IMR-90 (cell line): ENCODE results near the gene RLF. TPM values are rescaled to one million over a fixed set of nuclear protein-coding genes. Genes with fewer than 3 reads are reported as not detected.

Source experiments
- ATAC-seq: fragments of 200-7000 bp; cut with Tn5 transposase; 2 replicates; pipeline ENCODE4 v1.9.1; 2020; ENCODE audit warnings: low read depth, mild to moderate bottlenecking, moderate library complexity
- BruUV-seq: library from RNA; stranded (reverse); fragments of 400-500 nt; replicated peaks from 2 replicates; lab custom pipeline; 2021; lab: Mats Ljungman, UMichigan
- CTCF ChIA-PET: fragments of 300-600 bp; formaldehyde crosslinking; extraction: SDS; loops from one replicate; lab custom pipeline; 2021; ENCODE audit warnings: antibody characterized with exemption; lab: Yijun Ruan, JAX
- POLR2A ChIA-PET: fragments of 300-600 bp; sonication (Branson Sonifier 250); formaldehyde crosslinking; loops from one replicate; lab custom pipeline; 2022; ENCODE audit warnings: antibody characterized with exemption; ENCODE audit not compliant: unreplicated experiment; lab: Charles Lee
- DNase-seq: peaks from one replicate; pipeline ENCODE4 v3.0.0; 2013
- H2AFZ ChIP-seq: replicated peaks from 2 replicates; pipeline ENCODE3; 2013; ENCODE audit warnings: low read length, mild to moderate bottlenecking; ENCODE audit not compliant: poor library complexity
- H2AK5ac ChIP-seq: 2 replicates; pipeline ENCODE4 v1.6.1; 2013; ENCODE audit warnings: low read depth, low read length, inconsistent platforms
- H2AK9ac ChIP-seq: replicated peaks from 2 replicates; pipeline ENCODE3; 2013; ENCODE audit warnings: mild to moderate bottlenecking, low read depth, low read length, moderate library complexity; ENCODE audit not compliant: poor library complexity
- H2BK120ac ChIP-seq: 2 replicates; pipeline ENCODE4 v1.6.1; 2013; ENCODE audit warnings: low read depth, low read length, inconsistent platforms
- H2BK15ac ChIP-seq: 3 replicates; pipeline ENCODE4 v1.6.1; 2013; ENCODE audit warnings: low read depth, low read length, inconsistent platforms
- H2BK20ac ChIP-seq: 2 replicates; pipeline ENCODE4 v1.6.1; 2013; ENCODE audit warnings: low read depth, mild to moderate bottlenecking, inconsistent platforms, low read length, moderate library complexity
- H2BK5ac ChIP-seq: 2 replicates; pipeline ENCODE4 v1.6.1; 2013; ENCODE audit warnings: mild to moderate bottlenecking, low read depth, low read length, inconsistent platforms; ENCODE audit not compliant: poor library complexity, severe bottlenecking
- H3K14ac ChIP-seq: replicated peaks from 2 replicates; pipeline ENCODE4 v1.6.1; 2013; ENCODE audit warnings: low read depth, low read length, inconsistent platforms
- H3K18ac ChIP-seq: 2 replicates; pipeline ENCODE4 v1.6.1; 2013; ENCODE audit warnings: low read depth, low read length, control low read depth
- H3K23ac ChIP-seq: 2 replicates; pipeline ENCODE4 v1.6.1; 2013; ENCODE audit warnings: low read depth, low read length, inconsistent platforms
- H3K27ac ChIP-seq: 2 replicates; pipeline ENCODE4 v1.5.1; 2013; ENCODE audit warnings: mild to moderate bottlenecking, control low read depth, low read length; ENCODE audit not compliant: insufficient read depth
- H3K27me3 ChIP-seq: 2 replicates; pipeline ENCODE4 v1.6.1; 2013; ENCODE audit warnings: low read length; ENCODE audit not compliant: control insufficient read depth, insufficient read depth
- H3K36me3 ChIP-seq: 2 replicates; pipeline ENCODE4 v1.6.1; 2013; ENCODE audit warnings: low read length, mixed read lengths; ENCODE audit not compliant: control insufficient read depth, insufficient read depth
- H3K4ac ChIP-seq: 2 replicates; pipeline ENCODE4 v1.6.1; 2013; ENCODE audit warnings: low read depth, low read length, inconsistent platforms
- H3K4me1 ChIP-seq: 2 replicates; pipeline ENCODE4 v1.6.1; 2013; ENCODE audit warnings: low read length, mixed read lengths; ENCODE audit not compliant: control insufficient read depth, insufficient read depth
- H3K4me2 ChIP-seq: 2 replicates; pipeline ENCODE4 v1.6.1; 2013; ENCODE audit warnings: low read depth, mild to moderate bottlenecking, control low read depth, low read length, moderate library complexity
- H3K4me3 ChIP-seq: 2 replicates; pipeline ENCODE4 v1.5.1; 2013; ENCODE audit warnings: low read depth, mild to moderate bottlenecking, control low read depth, low read length, moderate library complexity; ENCODE audit not compliant: insufficient read depth
- H3K56ac ChIP-seq: 2 replicates; pipeline ENCODE4 v1.6.1; 2013; ENCODE audit warnings: low read length, inconsistent platforms; ENCODE audit not compliant: insufficient read depth; ENCODE audit errors: extremely low read depth
- H3K79me1 ChIP-seq, 2 experiments: 2 replicates each; pipeline ENCODE4 v1.6.1; 2013; ENCODE audit warnings: low read length in 2 of 2, inconsistent platforms in 1 of 2, low read depth in 1 of 2
- H3K9ac ChIP-seq: 2 replicates; pipeline ENCODE4 v1.6.1; 2013; ENCODE audit warnings: low read depth, low read length, control low read depth
- H3K9me1 ChIP-seq: 2 replicates; pipeline ENCODE4 v1.6.1; 2013; ENCODE audit warnings: low read length, inconsistent platforms; ENCODE audit not compliant: insufficient read depth
- H3K9me3 ChIP-seq: 2 replicates; pipeline ENCODE4 v1.6.1; 2013; ENCODE audit warnings: low read length; ENCODE audit not compliant: control insufficient read depth, insufficient read depth
- H4K20me1 ChIP-seq: 2 replicates; pipeline ENCODE4 v1.6.1; 2013; ENCODE audit warnings: low read length, inconsistent platforms; ENCODE audit not compliant: insufficient read depth
- H4K5ac ChIP-seq: 2 replicates; pipeline ENCODE4 v1.6.1; 2013; ENCODE audit warnings: mild to moderate bottlenecking, low read depth, low read length, control low read depth
- H4K8ac ChIP-seq, 2 experiments: 2 replicates each; pipeline ENCODE4 v1.6.1; 2013; ENCODE audit warnings: low read depth in 2 of 2, low read length in 2 of 2, control low read depth in 1 of 2, inconsistent platforms in 1 of 2
- H4K91ac ChIP-seq: 2 replicates; pipeline ENCODE4 v1.6.1; 2013; ENCODE audit warnings: low read depth, low read length, inconsistent platforms; ENCODE audit not compliant: insufficient read depth
- BHLHE40 ChIP-seq: fragments of 150-350 bp; IDR thresholded peaks from 2 replicates; pipeline ENCODE4 v1.6.1; 2016; ENCODE audit warnings: mild to moderate bottlenecking, low read depth, low read length
- CEBPB ChIP-seq: IDR thresholded peaks from 2 replicates; pipeline ENCODE4 v1.6.1; 2012; ENCODE audit warnings: low read depth, low read length, improper control_type of control experiment
- CHD1 ChIP-seq: IDR thresholded peaks from 2 replicates; pipeline ENCODE4 v1.6.1; 2012; ENCODE audit warnings: low read depth, low read length, improper control_type of control experiment
- ELK1 ChIP-seq: fragments of 150-350 bp; IDR thresholded peaks from 2 replicates; pipeline ENCODE4 v1.6.1; 2016; ENCODE audit warnings: low read depth, mild to moderate bottlenecking, low read length, moderate library complexity, borderline replicate concordance
- FOS ChIP-seq: fragments of 150-350 bp; IDR thresholded peaks from 2 replicates; pipeline ENCODE4 v1.6.1; 2016; ENCODE audit warnings: low read depth, low read length
- MAFK ChIP-seq: IDR thresholded peaks from 2 replicates; pipeline ENCODE4 v1.6.1; 2012; ENCODE audit warnings: low read depth, low read length, improper control_type of control experiment
- MAZ ChIP-seq: IDR thresholded peaks from 2 replicates; pipeline ENCODE4 v1.6.1; 2012; ENCODE audit warnings: low read depth, mild to moderate bottlenecking, low read length, improper control_type of control experiment, moderate library complexity, borderline replicate concordance
- MXI1 ChIP-seq: IDR thresholded peaks from 2 replicates; pipeline ENCODE4 v1.6.1; 2012; ENCODE audit warnings: low read depth, mild to moderate bottlenecking, low read length, moderate library complexity, borderline replicate concordance
- NFE2L2 ChIP-seq: fragments of 150-350 bp; IDR thresholded peaks from 2 replicates; pipeline ENCODE4 v1.6.1; 2016; ENCODE audit warnings: low read depth, mild to moderate bottlenecking, low read length
- POLR2A ChIP-seq: IDR thresholded peaks from 2 replicates; pipeline ENCODE4 v1.6.1; 2012; ENCODE audit warnings: mild to moderate bottlenecking, low read depth, low read length
- RAD21 ChIP-seq: IDR thresholded peaks from 2 replicates; pipeline ENCODE4 v1.6.1; 2012; ENCODE audit warnings: low read length, improper control_type of control experiment
- RCOR1 ChIP-seq: IDR thresholded peaks from 2 replicates; pipeline ENCODE4 v1.6.1; 2012; ENCODE audit warnings: mild to moderate bottlenecking, low read length, improper control_type of control experiment; ENCODE audit not compliant: insufficient replicate concordance
- RFX5 ChIP-seq: IDR thresholded peaks from 2 replicates; pipeline ENCODE4 v1.8.0; 2012; ENCODE audit warnings: low read depth, mild to moderate bottlenecking, low read length, moderate library complexity
- SMC3 ChIP-seq: fragments of 150-350 bp; IDR thresholded peaks from 2 replicates; pipeline ENCODE4 v1.6.1; 2016; ENCODE audit warnings: low read depth, mild to moderate bottlenecking, antibody characterized with exemption, low read length, moderate library complexity
- USF2 ChIP-seq: fragments of 150-350 bp; IDR thresholded peaks from 2 replicates; pipeline ENCODE4 v1.6.1; 2017; ENCODE audit warnings: mild to moderate bottlenecking, antibody characterized with exemption, low read length, low read depth
- dilution Hi-C: fragments of 300-500 bp; cut with HindIII; formaldehyde crosslinking; loops from one replicate; pipeline ENCODE4 v1.14.3; 2018; ENCODE audit warnings: low sequenced_read_pairs; ENCODE audit not compliant: unreplicated experiment
- in situ Hi-C: fragments of 300-500 bp; cut with MboI; formaldehyde crosslinking; loops from 3 replicates; pipeline ENCODE4 v1.14.3; 2019; ENCODE audit warnings: low sequenced_read_pairs, inconsistent platforms, mixed read lengths
- intact Hi-C: fragments of 100-400 bp; cut with micrococcal nuclease; formaldehyde crosslinking; loops from 2 replicates; pipeline ENCODE4 v1.10.0; 2022
- polyA plus RNA-seq, 3 experiments: library from polyadenylated mRNA; depleted of rRNA; stranded (reverse); fragments of >200 nt; gene quantifications; 2 replicates each; pipeline ENCODE4 v1.2.3, GENCODE V29; 2012; ENCODE audit warnings: low replicate concordance in 1 of 3
- total RNA-seq: library from RNA; depleted of rRNA; stranded (reverse); fragments of >200 nt; gene quantifications from 2 replicates; pipeline ENCODE4 v1.2.3, GENCODE V29; 2012
- TF ChIP-seq, protein P1 (sequence below): conservative IDR thresholded peaks from 2 replicates; pipeline ENCODE4 v1.5.1; 2012; ENCODE audit warnings: mild to moderate bottlenecking, low read depth, low read length, improper control_type of control experiment

RLF gene
- total and polyA plus RNA-seq, 2 of the 4 experiments (the other 2 are of a cell fraction): 4.4 to 29.8 TPM

DNA sequence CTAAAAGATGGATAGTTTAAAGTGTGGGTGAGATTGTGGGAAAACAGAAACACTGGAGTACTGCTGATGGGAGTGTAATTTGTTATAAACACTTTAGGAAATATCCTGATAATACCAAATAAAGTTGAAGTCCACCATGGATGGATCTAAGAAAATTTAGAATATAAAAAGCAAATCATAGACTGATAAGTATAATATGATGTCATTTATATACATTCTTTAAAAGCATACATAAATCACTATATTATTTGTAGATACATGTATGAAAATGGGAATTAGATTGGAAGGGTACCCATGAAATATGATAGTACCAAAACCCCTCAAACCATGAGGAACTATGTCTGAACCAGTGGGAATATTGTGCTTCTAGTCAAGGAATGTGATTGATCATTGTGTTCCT lies 104.7 kb downstream of the RLF start:
- Histone ChIP-seq H3K18ac (no peak overlapping the region), H2BK20ac (no peak overlapping the region), H3K14ac (no peak overlapping the region), H3K9me3 (no peaks in the 10 kb centered on the region), H3K4me1 (peaks cover 7% of the 10 kb centered on the region), H3K27me3 (no peaks in the 10 kb centered on the region), H2AK9ac (no peak overlapping the region), H4K8ac (no peak overlapping the region), H2BK120ac (no peak overlapping the region), H3K56ac (no peak overlapping the region), H3K79me1 (peaks cover 28 to 63% of the 10 kb centered on the region in 2 experiments), H3K23ac (peak overlapping the region; percentile 51; the same call in 1 of the 2 replicates), H2AFZ (no peak overlapping the region), H4K5ac (no peak overlapping the region; the same call in 1 of the 2 replicates), H3K36me3 (peaks cover 24% of the 10 kb centered on the region), H2AK5ac (no peak overlapping the region), H3K4me3 (no peak overlapping the region), H4K91ac (no peak overlapping the region), H3K4me2 (no peak overlapping the region), H3K4ac (no peak overlapping the region), H3K9me1 (peaks cover 14% of the 10 kb centered on the region), H2BK15ac (no peak overlapping the region), H4K20me1 (peaks cover 9% of the 10 kb centered on the region), H3K9ac (no peak overlapping the region), H2BK5ac (no peak overlapping the region), H3K27ac (no peak overlapping the region)
- intact Hi-C loops: no loop called here
- dilution Hi-C loops: no loop called here
- no TSS peak for BruUV-seq
- TF ChIP-seq ELK1 (no peak), SMC3 (no peak), USF2 (no peak), NFE2L2 (no peak), RCOR1 (no peak), CEBPB (no peak), RAD21 (no peak), BHLHE40 (no peak), MXI1 (no peak), CHD1 (no peak), FOS (no peak), MAFK (no peak), MAZ (no peak), POLR2A (no peak), RFX5 (no peak)
- TF ChIP-seq, protein P1, sequence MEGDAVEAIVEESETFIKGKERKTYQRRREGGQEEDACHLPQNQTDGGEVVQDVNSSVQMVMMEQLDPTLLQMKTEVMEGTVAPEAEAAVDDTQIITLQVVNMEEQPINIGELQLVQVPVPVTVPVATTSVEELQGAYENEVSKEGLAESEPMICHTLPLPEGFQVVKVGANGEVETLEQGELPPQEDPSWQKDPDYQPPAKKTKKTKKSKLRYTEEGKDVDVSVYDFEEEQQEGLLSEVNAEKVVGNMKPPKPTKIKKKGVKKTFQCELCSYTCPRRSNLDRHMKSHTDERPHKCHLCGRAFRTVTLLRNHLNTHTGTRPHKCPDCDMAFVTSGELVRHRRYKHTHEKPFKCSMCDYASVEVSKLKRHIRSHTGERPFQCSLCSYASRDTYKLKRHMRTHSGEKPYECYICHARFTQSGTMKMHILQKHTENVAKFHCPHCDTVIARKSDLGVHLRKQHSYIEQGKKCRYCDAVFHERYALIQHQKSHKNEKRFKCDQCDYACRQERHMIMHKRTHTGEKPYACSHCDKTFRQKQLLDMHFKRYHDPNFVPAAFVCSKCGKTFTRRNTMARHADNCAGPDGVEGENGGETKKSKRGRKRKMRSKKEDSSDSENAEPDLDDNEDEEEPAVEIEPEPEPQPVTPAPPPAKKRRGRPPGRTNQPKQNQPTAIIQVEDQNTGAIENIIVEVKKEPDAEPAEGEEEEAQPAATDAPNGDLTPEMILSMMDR: no peak
- DNase-seq (no peak), ATAC-seq (no peak)
- in situ Hi-C loops: no loop called here
- ChIA-PET POLR2A (no interaction called here), CTCF (interaction anchor here (0.6 kb wide), 2 partner anchors 28 to 174 kb away, joined by 3 to 6 read pairs; no protein-coding TSS in a partner anchor)
